ENCODE data around the gene SLC5A10.

- no peak for TF ChIP-seq POLR2AphosphoS5 (IDR thresholded peaks at IDR 0.05; ENCODE audit: low read depth, low read length)
- no peak for TF ChIP-seq TAF1 (IDR thresholded peaks at IDR 0.05; ENCODE audit: borderline replicate concordance, low read depth, low read length)
- TF ChIP-seq POLR2A (IDR thresholded peaks at IDR 0.05; ENCODE audit: low read depth, low read length) = no peak
These were observed 43.3 kb downstream of the SLC5A10 start for GRCh38 chr17:18995220-18995619.
